ENCODE measurements around the gene NEDD4. TPM values are rescaled to one million over a fixed set of nuclear protein-coding genes. Genes with fewer than 3 reads are reported as not detected.
"Not testable (repeated sequence)": the region's sequence is repeated elsewhere in the genome, so short reads cannot be mapped to it uniquely, and the experiment has no call there.

NEDD4 gene
- total RNA-seq, 1 donor from 2014 or later, result 6.1 TPM

GRCh38 chr15:55960946-55961345, 32.5 kb downstream of the NEDD4 start:
- intact Hi-C loops (cut with DNase I), result no loop called here
- Histone ChIP-seq H3K9me3 (no peaks in the 10 kb centered on the region), H3K4me3 (no peak overlapping the region), H3K4me1 (no peaks in the 10 kb centered on the region), H3K36me3 (peaks cover 0 to 3% of the 10 kb centered on the region in 2 donors), H3K27me3 (no peaks in the 10 kb centered on the region), H3K27ac (no peak overlapping the region)
- TF ChIP-seq, protein P1, sequence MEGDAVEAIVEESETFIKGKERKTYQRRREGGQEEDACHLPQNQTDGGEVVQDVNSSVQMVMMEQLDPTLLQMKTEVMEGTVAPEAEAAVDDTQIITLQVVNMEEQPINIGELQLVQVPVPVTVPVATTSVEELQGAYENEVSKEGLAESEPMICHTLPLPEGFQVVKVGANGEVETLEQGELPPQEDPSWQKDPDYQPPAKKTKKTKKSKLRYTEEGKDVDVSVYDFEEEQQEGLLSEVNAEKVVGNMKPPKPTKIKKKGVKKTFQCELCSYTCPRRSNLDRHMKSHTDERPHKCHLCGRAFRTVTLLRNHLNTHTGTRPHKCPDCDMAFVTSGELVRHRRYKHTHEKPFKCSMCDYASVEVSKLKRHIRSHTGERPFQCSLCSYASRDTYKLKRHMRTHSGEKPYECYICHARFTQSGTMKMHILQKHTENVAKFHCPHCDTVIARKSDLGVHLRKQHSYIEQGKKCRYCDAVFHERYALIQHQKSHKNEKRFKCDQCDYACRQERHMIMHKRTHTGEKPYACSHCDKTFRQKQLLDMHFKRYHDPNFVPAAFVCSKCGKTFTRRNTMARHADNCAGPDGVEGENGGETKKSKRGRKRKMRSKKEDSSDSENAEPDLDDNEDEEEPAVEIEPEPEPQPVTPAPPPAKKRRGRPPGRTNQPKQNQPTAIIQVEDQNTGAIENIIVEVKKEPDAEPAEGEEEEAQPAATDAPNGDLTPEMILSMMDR (IDR thresholded peaks at IDR 0.05), result no peak
- no peak for DNase-seq (ENCODE audit: low spot score in 2 of 2)

DNA sequence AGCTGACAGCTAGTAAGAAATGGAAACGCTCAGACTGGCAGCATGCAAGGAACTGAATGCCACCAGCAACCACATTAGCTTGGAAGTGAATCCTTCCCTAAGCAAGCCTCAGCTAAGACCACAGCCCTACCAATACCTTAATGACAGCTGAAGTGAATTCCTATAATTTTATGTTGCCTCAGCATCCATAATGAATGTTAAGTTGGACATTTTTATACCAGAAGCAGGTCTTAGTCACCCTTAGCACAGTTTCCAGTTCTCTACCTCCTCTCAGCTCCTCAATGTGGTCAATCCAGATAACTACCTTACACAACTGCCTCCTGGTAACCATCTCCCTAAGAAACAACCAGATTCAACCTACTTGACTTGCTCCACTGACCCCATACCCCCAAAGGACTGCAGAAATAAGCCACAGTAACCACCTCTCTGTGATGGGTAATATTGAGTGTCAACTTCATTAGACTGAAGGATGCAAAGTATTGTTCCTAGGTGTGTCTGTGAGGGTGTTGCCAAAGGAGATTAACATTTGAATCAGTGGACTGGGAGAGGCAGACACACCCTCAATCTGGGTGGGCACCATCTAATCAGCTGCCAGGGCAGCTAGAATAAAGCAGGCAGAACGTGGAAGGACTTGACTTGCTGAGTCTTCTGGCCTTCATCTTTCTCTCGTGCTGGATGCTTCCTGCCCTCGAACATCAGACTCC, 33.5 kb downstream of the NEDD4 start:
- Histone ChIP-seq H3K9me3 (no peaks in the 10 kb centered on the region), H3K27ac (no peak overlapping the region), H3K36me3 (peaks cover 0 to 3% of the 10 kb centered on the region in 2 donors), H3K27me3 (no peaks in the 10 kb centered on the region), H3K4me3 (no peak overlapping the region), H3K4me1 (no peaks in the 10 kb centered on the region)
- intact Hi-C loops (cut with DNase I), result no loop called here
- no peak for DNase-seq (ENCODE audit: low spot score in 2 of 2)
- TF ChIP-seq, protein P1 (IDR thresholded peaks at IDR 0.05), result no peak

GRCh38 chr15:55958349-55958748, 35.1 kb downstream of the NEDD4 start:
- Histone ChIP-seq H3K4me3 (no peak overlapping the region), H3K27ac (no peak overlapping the region), H3K4me1 (no peaks in the 10 kb centered on the region), H3K36me3 (no peaks in the 10 kb centered on the region), H3K27me3 (no peaks in the 10 kb centered on the region), H3K9me3 (peaks cover 0 to 3% of the 10 kb centered on the region in 2 donors)
- TF ChIP-seq, protein P1 (IDR thresholded peaks at IDR 0.05), result no peak
- intact Hi-C loops (cut with DNase I), result no loop called here
- DNase-seq (ENCODE audit: low spot score in 2 of 2), result no peak

- Histone ChIP-seq H3K4me1 (no peaks in the 10 kb centered on the region), H3K4me3 (no peak overlapping the region), H3K27me3 (no peaks in the 10 kb centered on the region), H3K27ac (no peak overlapping the region), H3K9me3 (peaks cover 0 to 3% of the 10 kb centered on the region in 2 donors), H3K36me3 (no peaks in the 10 kb centered on the region)
- intact Hi-C loops (cut with DNase I), result no loop called here
- no peak for DNase-seq (ENCODE audit: low spot score in 2 of 2)
- TF ChIP-seq, protein P1 (IDR thresholded peaks at IDR 0.05), result no peak
Observed at GRCh38 chr15:55954862-55955605, 38.4 kb downstream of the NEDD4 start.

DNA sequence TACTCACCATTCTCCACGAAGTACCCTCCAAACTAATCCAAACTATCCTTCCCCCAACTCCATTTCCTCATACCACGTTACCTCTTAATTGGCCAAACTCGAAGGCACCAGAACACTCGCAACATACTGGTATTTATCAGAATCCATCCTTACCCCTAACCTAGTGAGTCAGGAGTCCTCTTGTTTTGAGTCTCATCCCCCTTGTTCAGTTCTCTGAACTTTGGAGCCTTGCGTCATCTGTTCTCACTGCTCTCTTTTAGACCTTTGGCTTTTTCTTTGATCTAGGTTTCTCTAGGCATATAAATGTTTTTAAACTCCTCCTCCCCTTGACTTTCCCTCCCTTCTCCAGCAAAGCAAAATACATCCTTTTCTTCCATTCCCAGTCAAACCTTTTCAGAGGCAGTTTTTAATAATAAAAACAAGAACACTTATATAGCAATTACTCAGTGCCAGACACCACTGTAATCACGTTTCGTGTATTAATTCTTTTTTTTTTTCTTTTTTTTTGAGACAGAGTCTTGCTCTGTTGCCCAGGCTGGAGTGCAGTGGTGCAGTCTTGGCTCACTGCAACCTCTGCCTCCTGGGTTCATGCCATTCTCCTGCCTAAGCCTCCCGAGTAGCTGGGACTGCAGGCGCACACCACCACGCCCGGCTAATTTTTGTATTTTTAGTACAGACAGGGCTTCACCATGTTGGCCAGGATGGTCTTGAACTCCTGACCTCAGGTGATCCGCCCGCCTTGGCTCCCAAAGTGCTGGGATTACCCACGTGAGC, 40.7 kb downstream of the NEDD4 start:
- H3K4me1 ChIP-seq; H3K27ac ChIP-seq; H3K27me3 ChIP-seq; H3K4me3 ChIP-seq; intact Hi-C loops (cut with DNase I); H3K36me3 ChIP-seq; DNase-seq (ENCODE audit: low spot score in 2 of 2); H3K9me3 ChIP-seq: not testable (repeated sequence)

GRCh38 chr15:55944606-55945005, 48.8 kb downstream of the NEDD4 start:
- H3K27ac ChIP-seq; intact Hi-C loops (cut with DNase I); H3K9me3 ChIP-seq; H3K27me3 ChIP-seq; DNase-seq (ENCODE audit: low spot score in 2 of 2); H3K4me3 ChIP-seq; H3K4me1 ChIP-seq: not testable (repeated sequence)
- H3K36me3 ChIP-seq, result peaks cover 0 to 16% of the 10 kb centered on the region in 2 donors

Data from ascending aorta (tissue), 2 donors.